T-helper 1 cell treated with Interleukin-12 subunit alpha and Interleukin-12 subunit beta and Interleukin-4 antibody, amounts not matched to agents 30 μg/mL and 1 μg/mL, for 36 hours (primary cell): ENCODE measurements around the gene TTC28.

Experiments
- H3K27ac Mint-ChIP-seq: one replicate; pipeline ENCODE4 v1.8.0; 2021; ENCODE audit warnings: mild to moderate bottlenecking, mixed read lengths
- H3K27me3 Mint-ChIP-seq: one replicate; pipeline ENCODE4 v1.8.0; 2021; ENCODE audit warnings: low read depth, mixed read lengths
- H3K36me3 Mint-ChIP-seq: one replicate; pipeline ENCODE4 v1.8.0; 2021; ENCODE audit warnings: low read depth, mixed read lengths
- H3K4me1 Mint-ChIP-seq: one replicate; pipeline ENCODE4 v1.8.0; 2021; ENCODE audit warnings: low read depth, mixed read lengths
- H3K4me3 Mint-ChIP-seq: one replicate; pipeline ENCODE4 v1.8.0; 2021; ENCODE audit warnings: mild to moderate bottlenecking, moderate library complexity, mixed read lengths
- H3K9me3 Mint-ChIP-seq: one replicate; pipeline ENCODE4 v1.8.0; 2021; ENCODE audit warnings: mixed read lengths

Gene TTC28

GRCh38 chr22:28019360-28019759 lies 660.3 kb downstream of the TTC28 start:
- Mint-ChIP-seq H3K27ac (no peak overlapping the region), H3K4me3 (no peak overlapping the region), H3K4me1 (no peaks in the 10 kb centered on the region), H3K36me3 (no peaks in the 10 kb centered on the region), H3K9me3 (no peaks in the 10 kb centered on the region), H3K27me3 (no peaks in the 10 kb centered on the region)

GRCh38 chr22:28018461-28018927 lies 661.1 kb downstream of the TTC28 start:
- Mint-ChIP-seq H3K27ac (no peak overlapping the region), H3K4me1 (no peaks in the 10 kb centered on the region), H3K4me3 (no peak overlapping the region), H3K36me3 (no peaks in the 10 kb centered on the region), H3K9me3 (no peaks in the 10 kb centered on the region), H3K27me3 (no peaks in the 10 kb centered on the region)

- no peaks in the 10 kb centered on the region for H3K36me3 Mint-ChIP-seq
These were observed 661.8 kb downstream of the TTC28 start for GRCh38 chr22:28017859-28018258.

GRCh38 chr22:28017558-28017820 lies 662.2 kb downstream of the TTC28 start:
- no peak overlapping the region for H3K4me3 Mint-ChIP-seq
- H3K36me3 Mint-ChIP-seq, result no peaks in the 10 kb centered on the region
- H3K4me1 Mint-ChIP-seq, result no peaks in the 10 kb centered on the region
- no peak overlapping the region for H3K27ac Mint-ChIP-seq
- H3K9me3 Mint-ChIP-seq, result no peaks in the 10 kb centered on the region
- H3K27me3 Mint-ChIP-seq, result no peaks in the 10 kb centered on the region

More at GRCh38 chr22:28017859-28018258, 661.8 kb downstream of the TTC28 start:
- Mint-ChIP-seq H3K4me1 (no peaks in the 10 kb centered on the region), H3K4me3 (no peak overlapping the region), H3K27me3 (no peaks in the 10 kb centered on the region), H3K27ac (no peak overlapping the region), H3K9me3 (no peaks in the 10 kb centered on the region)

- no peaks in the 10 kb centered on the region for H3K36me3 Mint-ChIP-seq
- no peaks in the 10 kb centered on the region for H3K4me1 Mint-ChIP-seq
- no peaks in the 10 kb centered on the region for H3K9me3 Mint-ChIP-seq
- H3K27me3 Mint-ChIP-seq, result no peaks in the 10 kb centered on the region
- H3K27ac Mint-ChIP-seq, result no peak overlapping the region
- no peak overlapping the region for H3K4me3 Mint-ChIP-seq
These were observed 662.7 kb downstream of the TTC28 start for GRCh38 chr22:28016781-28017557.

- Mint-ChIP-seq H3K9me3 (no peaks in the 10 kb centered on the region), H3K27ac (no peak overlapping the region), H3K36me3 (no peaks in the 10 kb centered on the region), H3K4me1 (no peaks in the 10 kb centered on the region), H3K27me3 (no peaks in the 10 kb centered on the region), H3K4me3 (no peak overlapping the region)
These were observed 663.7 kb downstream of the TTC28 start for GRCh38 chr22:28015676-28016601.

GRCh38 chr22:28015046-28015425 lies 664.6 kb downstream of the TTC28 start:
- Mint-ChIP-seq H3K27ac (no peak overlapping the region), H3K4me1 (no peaks in the 10 kb centered on the region), H3K9me3 (no peaks in the 10 kb centered on the region)

GRCh38 chr22:28014211-28015045 lies 665.2 kb downstream of the TTC28 start:
- H3K4me1 Mint-ChIP-seq, result no peaks in the 10 kb centered on the region
- H3K27ac Mint-ChIP-seq, result no peak overlapping the region
- no peak overlapping the region for H3K4me3 Mint-ChIP-seq
- no peaks in the 10 kb centered on the region for H3K9me3 Mint-ChIP-seq
- no peaks in the 10 kb centered on the region for H3K27me3 Mint-ChIP-seq
- H3K36me3 Mint-ChIP-seq, result no peaks in the 10 kb centered on the region

More at GRCh38 chr22:28015046-28015425, 664.6 kb downstream of the TTC28 start:
- no peaks in the 10 kb centered on the region for H3K36me3 Mint-ChIP-seq
- H3K4me3 Mint-ChIP-seq, result no peak overlapping the region
- H3K27me3 Mint-ChIP-seq, result no peaks in the 10 kb centered on the region

- Mint-ChIP-seq H3K4me1 (no peaks in the 10 kb centered on the region), H3K4me3 (no peak overlapping the region), H3K27me3 (no peaks in the 10 kb centered on the region), H3K36me3 (no peaks in the 10 kb centered on the region), H3K27ac (no peak overlapping the region), H3K9me3 (no peaks in the 10 kb centered on the region)
These were observed 666.0 kb downstream of the TTC28 start for GRCh38 chr22:28013611-28014010.

GRCh38 chr22:28012832-28013460 lies 666.7 kb downstream of the TTC28 start:
- no peak overlapping the region for H3K27ac Mint-ChIP-seq
- no peaks in the 10 kb centered on the region for H3K27me3 Mint-ChIP-seq
- no peak overlapping the region for H3K4me3 Mint-ChIP-seq
- no peaks in the 10 kb centered on the region for H3K9me3 Mint-ChIP-seq
- no peaks in the 10 kb centered on the region for H3K36me3 Mint-ChIP-seq
- no peaks in the 10 kb centered on the region for H3K4me1 Mint-ChIP-seq

GRCh38 chr22:28009272-28009827 lies 670.3 kb downstream of the TTC28 start:
- Mint-ChIP-seq H3K4me3 (no peak overlapping the region), H3K27me3 (no peaks in the 10 kb centered on the region), H3K27ac (no peak overlapping the region), H3K36me3 (no peaks in the 10 kb centered on the region), H3K9me3 (no peaks in the 10 kb centered on the region), H3K4me1 (no peaks in the 10 kb centered on the region)

- Mint-ChIP-seq H3K9me3 (no peaks in the 10 kb centered on the region), H3K36me3 (no peaks in the 10 kb centered on the region), H3K4me3 (no peak overlapping the region), H3K27ac (no peak overlapping the region), H3K27me3 (no peaks in the 10 kb centered on the region), H3K4me1 (no peaks in the 10 kb centered on the region)
These were observed 671.0 kb downstream of the TTC28 start for GRCh38 chr22:28008649-28009048.

GRCh38 chr22:28008056-28008455 lies 671.6 kb downstream of the TTC28 start:
- H3K4me1 Mint-ChIP-seq, result no peaks in the 10 kb centered on the region
- no peaks in the 10 kb centered on the region for H3K36me3 Mint-ChIP-seq
- no peaks in the 10 kb centered on the region for H3K9me3 Mint-ChIP-seq
- no peaks in the 10 kb centered on the region for H3K27me3 Mint-ChIP-seq
- no peak overlapping the region for H3K27ac Mint-ChIP-seq
- no peak overlapping the region for H3K4me3 Mint-ChIP-seq

- no peaks in the 10 kb centered on the region for H3K4me1 Mint-ChIP-seq
- no peak overlapping the region for H3K4me3 Mint-ChIP-seq
- no peaks in the 10 kb centered on the region for H3K36me3 Mint-ChIP-seq
- no peaks in the 10 kb centered on the region for H3K9me3 Mint-ChIP-seq
- no peak overlapping the region for H3K27ac Mint-ChIP-seq
- H3K27me3 Mint-ChIP-seq, result no peaks in the 10 kb centered on the region
These were observed 673.4 kb downstream of the TTC28 start for GRCh38 chr22:28006271-28006670.
